H1 (cell line): Measurements from ENCODE around the gene SEMA3F. TPM values are rescaled to one million over a fixed set of nuclear protein-coding genes. Genes with fewer than 3 reads are reported as not detected.

Experiments
- FOSL1 ChIP-seq: IDR thresholded peaks from 2 replicates; pipeline ENCODE4 v1.6.1; 2011; ENCODE audit warnings: mild to moderate bottlenecking, low read depth, low read length, moderate library complexity; ENCODE audit not compliant: insufficient read depth
- HDAC6 ChIP-seq: IDR thresholded peaks from one replicate; pipeline ENCODE4 v1.7.1; 2012; ENCODE audit warnings: low read depth, mild to moderate bottlenecking, inconsistent platforms, low read length, moderate library complexity
- NANOG ChIP-seq: IDR thresholded peaks from 2 replicates; pipeline ENCODE4 v1.6.1; 2011; ENCODE audit warnings: low read length, low read depth, mild to moderate bottlenecking, inconsistent platforms; ENCODE audit not compliant: insufficient read depth, poor library complexity, severe bottlenecking
- RAD21 ChIP-seq, 2 experiments: IDR thresholded peaks in 1 of 2; conservative IDR thresholded peaks in 1 of 2; 2 replicates each; pipeline ENCODE4 v1.6.1; 2011; ENCODE audit warnings: low read depth in 2 of 2, low read length in 2 of 2, improper control_type of control experiment in 1 of 2, inconsistent platforms in 1 of 2, mild to moderate bottlenecking in 1 of 2, moderate library complexity in 1 of 2
- SAP30 ChIP-seq: fragments of 300-600 bp; sonication (generic); IDR thresholded peaks from 2 replicates; pipeline ENCODE4 v1.7.1; 2012; ENCODE audit warnings: low read length, moderate library complexity, mild to moderate bottlenecking, inconsistent platforms; ENCODE audit not compliant: insufficient read depth, insufficient replicate concordance
- ZNF274 ChIP-seq: IDR thresholded peaks from 2 replicates; pipeline ENCODE4 v1.7.0; 2012; ENCODE audit warnings: low read length, borderline replicate concordance; ENCODE audit errors: extremely low read depth
- polyA plus RNA-seq, 7 experiments: library from polyadenylated mRNA; depleted of rRNA in 3 of 7; stranded (reverse) in 5 of 7; unstranded in 2 of 7; fragments of >200 nt in 5 of 7; fragments of 200-250 nt in 2 of 7; gene quantifications; 1 replicate in 5 of 7; 2 replicates in 1 of 7; 4 replicates in 1 of 7; pipeline versions ENCODE4 v1.2.1 to v1.2.3, GENCODE V29; 2011 to 2013; ENCODE audit warnings: missing spikeins in 2 of 7, mixed read lengths in 2 of 7
- total RNA-seq: library from RNA; stranded (reverse); fragmentation: NEBNext Ultra II Directional; extraction: Animal tissue kit (Norgen Biotek cat#: 25700); gene quantifications from 2 replicates; pipeline ENCODE4 v1.2.1, GENCODE V29; 2021

Gene SEMA3F
- total and polyA plus RNA-seq, 2 of the 8 experiments (the other 6 are each of a cell fraction or from before 2014, with no cell fraction given): 20.3 to 37.0 TPM

GRCh38 chr3:50127251-50127691, 27.9 kb upstream of the SEMA3F start (continued):
- no peak for TF ChIP-seq HDAC6
- no peak for TF ChIP-seq FOSL1
- TF ChIP-seq ZNF274: no peak
- TF ChIP-seq SAP30: no peak
- TF ChIP-seq NANOG: no peak
- TF ChIP-seq RAD21 (IDR thresholded peaks at IDR 0.05 in 1 of 2, conservative IDR thresholded peaks at IDR 0.05 in 1 of 2; ENCODE audit: low read depth in 2 of 2, low read length in 2 of 2): no peak
- TF ChIP-seq, all 59 proteins: peak for 0
